IMR-90 (cell line): Measurements from ENCODE around the gene SHLD1. TPM values are rescaled to one million over a fixed set of nuclear protein-coding genes. Genes with fewer than 3 reads are reported as not detected.

Source experiments
- ATAC-seq: fragments of 200-7000 bp; cut with Tn5 transposase; 2 replicates; pipeline ENCODE4 v1.9.1; 2020; ENCODE audit warnings: low read depth, mild to moderate bottlenecking, moderate library complexity
- BruUV-seq: library from RNA; stranded (reverse); fragments of 400-500 nt; replicated peaks from 2 replicates; lab custom pipeline; 2021; lab: Mats Ljungman, UMichigan
- CTCF ChIA-PET: fragments of 300-600 bp; formaldehyde crosslinking; extraction: SDS; loops from one replicate; lab custom pipeline; 2021; ENCODE audit warnings: antibody characterized with exemption; lab: Yijun Ruan, JAX
- POLR2A ChIA-PET: fragments of 300-600 bp; sonication (Branson Sonifier 250); formaldehyde crosslinking; loops from one replicate; lab custom pipeline; 2022; ENCODE audit warnings: antibody characterized with exemption; ENCODE audit not compliant: unreplicated experiment; lab: Charles Lee
- DNase-seq: peaks from one replicate; pipeline ENCODE4 v3.0.0; 2013
- H2AFZ ChIP-seq: replicated peaks from 2 replicates; pipeline ENCODE3; 2013; ENCODE audit warnings: low read length, mild to moderate bottlenecking; ENCODE audit not compliant: poor library complexity
- H2AK5ac ChIP-seq: 2 replicates; pipeline ENCODE4 v1.6.1; 2013; ENCODE audit warnings: low read depth, low read length, inconsistent platforms
- H2AK9ac ChIP-seq: replicated peaks from 2 replicates; pipeline ENCODE3; 2013; ENCODE audit warnings: mild to moderate bottlenecking, low read depth, low read length, moderate library complexity; ENCODE audit not compliant: poor library complexity
- H2BK120ac ChIP-seq: 2 replicates; pipeline ENCODE4 v1.6.1; 2013; ENCODE audit warnings: low read depth, low read length, inconsistent platforms
- H2BK15ac ChIP-seq: 3 replicates; pipeline ENCODE4 v1.6.1; 2013; ENCODE audit warnings: low read depth, low read length, inconsistent platforms
- H2BK20ac ChIP-seq: 2 replicates; pipeline ENCODE4 v1.6.1; 2013; ENCODE audit warnings: low read depth, mild to moderate bottlenecking, inconsistent platforms, low read length, moderate library complexity
- H2BK5ac ChIP-seq: 2 replicates; pipeline ENCODE4 v1.6.1; 2013; ENCODE audit warnings: mild to moderate bottlenecking, low read depth, low read length, inconsistent platforms; ENCODE audit not compliant: poor library complexity, severe bottlenecking
- H3K14ac ChIP-seq: replicated peaks from 2 replicates; pipeline ENCODE4 v1.6.1; 2013; ENCODE audit warnings: low read depth, low read length, inconsistent platforms
- H3K18ac ChIP-seq: 2 replicates; pipeline ENCODE4 v1.6.1; 2013; ENCODE audit warnings: low read depth, low read length, control low read depth
- H3K23ac ChIP-seq: 2 replicates; pipeline ENCODE4 v1.6.1; 2013; ENCODE audit warnings: low read depth, low read length, inconsistent platforms
- H3K27ac ChIP-seq: 2 replicates; pipeline ENCODE4 v1.5.1; 2013; ENCODE audit warnings: mild to moderate bottlenecking, control low read depth, low read length; ENCODE audit not compliant: insufficient read depth
- H3K27me3 ChIP-seq: 2 replicates; pipeline ENCODE4 v1.6.1; 2013; ENCODE audit warnings: low read length; ENCODE audit not compliant: control insufficient read depth, insufficient read depth
- H3K36me3 ChIP-seq: 2 replicates; pipeline ENCODE4 v1.6.1; 2013; ENCODE audit warnings: low read length, mixed read lengths; ENCODE audit not compliant: control insufficient read depth, insufficient read depth
- H3K4ac ChIP-seq: 2 replicates; pipeline ENCODE4 v1.6.1; 2013; ENCODE audit warnings: low read depth, low read length, inconsistent platforms
- H3K4me1 ChIP-seq: 2 replicates; pipeline ENCODE4 v1.6.1; 2013; ENCODE audit warnings: low read length, mixed read lengths; ENCODE audit not compliant: control insufficient read depth, insufficient read depth
- H3K4me2 ChIP-seq: 2 replicates; pipeline ENCODE4 v1.6.1; 2013; ENCODE audit warnings: low read depth, mild to moderate bottlenecking, control low read depth, low read length, moderate library complexity
- H3K4me3 ChIP-seq: 2 replicates; pipeline ENCODE4 v1.5.1; 2013; ENCODE audit warnings: low read depth, mild to moderate bottlenecking, control low read depth, low read length, moderate library complexity; ENCODE audit not compliant: insufficient read depth
- H3K56ac ChIP-seq: 2 replicates; pipeline ENCODE4 v1.6.1; 2013; ENCODE audit warnings: low read length, inconsistent platforms; ENCODE audit not compliant: insufficient read depth; ENCODE audit errors: extremely low read depth
- H3K79me1 ChIP-seq, 2 experiments: 2 replicates each; pipeline ENCODE4 v1.6.1; 2013; ENCODE audit warnings: low read length in 2 of 2, inconsistent platforms in 1 of 2, low read depth in 1 of 2
- H3K9ac ChIP-seq: 2 replicates; pipeline ENCODE4 v1.6.1; 2013; ENCODE audit warnings: low read depth, low read length, control low read depth
- H3K9me1 ChIP-seq: 2 replicates; pipeline ENCODE4 v1.6.1; 2013; ENCODE audit warnings: low read length, inconsistent platforms; ENCODE audit not compliant: insufficient read depth
- H3K9me3 ChIP-seq: 2 replicates; pipeline ENCODE4 v1.6.1; 2013; ENCODE audit warnings: low read length; ENCODE audit not compliant: control insufficient read depth, insufficient read depth
- H4K20me1 ChIP-seq: 2 replicates; pipeline ENCODE4 v1.6.1; 2013; ENCODE audit warnings: low read length, inconsistent platforms; ENCODE audit not compliant: insufficient read depth
- H4K5ac ChIP-seq: 2 replicates; pipeline ENCODE4 v1.6.1; 2013; ENCODE audit warnings: mild to moderate bottlenecking, low read depth, low read length, control low read depth
- H4K8ac ChIP-seq, 2 experiments: 2 replicates each; pipeline ENCODE4 v1.6.1; 2013; ENCODE audit warnings: low read depth in 2 of 2, low read length in 2 of 2, control low read depth in 1 of 2, inconsistent platforms in 1 of 2
- H4K91ac ChIP-seq: 2 replicates; pipeline ENCODE4 v1.6.1; 2013; ENCODE audit warnings: low read depth, low read length, inconsistent platforms; ENCODE audit not compliant: insufficient read depth
- BHLHE40 ChIP-seq: fragments of 150-350 bp; IDR thresholded peaks from 2 replicates; pipeline ENCODE4 v1.6.1; 2016; ENCODE audit warnings: mild to moderate bottlenecking, low read depth, low read length
- CHD1 ChIP-seq: IDR thresholded peaks from 2 replicates; pipeline ENCODE4 v1.6.1; 2012; ENCODE audit warnings: low read depth, low read length, improper control_type of control experiment
- MAFK ChIP-seq: IDR thresholded peaks from 2 replicates; pipeline ENCODE4 v1.6.1; 2012; ENCODE audit warnings: low read depth, low read length, improper control_type of control experiment
- NFE2L2 ChIP-seq: fragments of 150-350 bp; IDR thresholded peaks from 2 replicates; pipeline ENCODE4 v1.6.1; 2016; ENCODE audit warnings: low read depth, mild to moderate bottlenecking, low read length
- RAD21 ChIP-seq: IDR thresholded peaks from 2 replicates; pipeline ENCODE4 v1.6.1; 2012; ENCODE audit warnings: low read length, improper control_type of control experiment
- SMC3 ChIP-seq: fragments of 150-350 bp; IDR thresholded peaks from 2 replicates; pipeline ENCODE4 v1.6.1; 2016; ENCODE audit warnings: low read depth, mild to moderate bottlenecking, antibody characterized with exemption, low read length, moderate library complexity
- WGBS, 2 experiments: methylation state at CpG; one replicate each; pipeline versions ENCODE4 v1.1.5 to v1.1.7; 2013; ENCODE audit warnings: missing lambda C conversion rate in 2 of 2; ENCODE audit not compliant: insufficient read length in 1 of 2; ENCODE audit errors: extremely low coverage in 2 of 2; 5-methylcytosine and 5-hydroxymethylcytosine counted together
- dilution Hi-C: fragments of 300-500 bp; cut with HindIII; formaldehyde crosslinking; loops from one replicate; pipeline ENCODE4 v1.14.3; 2018; ENCODE audit warnings: low sequenced_read_pairs; ENCODE audit not compliant: unreplicated experiment
- in situ Hi-C: fragments of 300-500 bp; cut with MboI; formaldehyde crosslinking; loops from 3 replicates; pipeline ENCODE4 v1.14.3; 2019; ENCODE audit warnings: low sequenced_read_pairs, inconsistent platforms, mixed read lengths
- intact Hi-C: fragments of 100-400 bp; cut with micrococcal nuclease; formaldehyde crosslinking; loops from 2 replicates; pipeline ENCODE4 v1.10.0; 2022
- polyA plus RNA-seq, 3 experiments: library from polyadenylated mRNA; depleted of rRNA; stranded (reverse); fragments of >200 nt; gene quantifications; 2 replicates each; pipeline ENCODE4 v1.2.3, GENCODE V29; 2012; ENCODE audit warnings: low replicate concordance in 1 of 3
- total RNA-seq: library from RNA; depleted of rRNA; stranded (reverse); fragments of >200 nt; gene quantifications from 2 replicates; pipeline ENCODE4 v1.2.3, GENCODE V29; 2012

Gene SHLD1
- total and polyA plus RNA-seq, 2 of the 4 experiments (the other 2 are of a cell fraction) = 2.6 to 3.0 TPM

DNA sequence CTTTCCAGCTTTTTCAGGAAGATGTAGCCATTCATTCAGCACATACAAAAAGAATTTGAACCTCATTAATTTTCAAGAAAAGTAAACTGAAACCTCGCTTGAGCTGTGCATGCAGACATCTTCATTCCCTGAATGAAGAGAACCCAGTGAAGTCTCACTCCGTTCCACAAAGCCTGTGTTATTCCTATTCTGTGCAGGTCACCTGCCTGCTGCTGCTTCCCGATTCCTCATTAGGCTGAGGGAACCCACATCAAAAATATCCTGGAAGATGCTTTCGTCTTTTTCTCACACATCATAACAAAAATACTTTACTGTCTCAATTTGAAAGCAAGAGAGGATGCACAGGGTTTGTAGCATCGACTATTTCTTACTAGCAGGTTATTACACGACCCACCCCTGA, 160.0 kb downstream of the SHLD1 start:
- no peaks in the 10 kb centered on the region for H3K9me3 ChIP-seq
- in situ Hi-C loops (no loop called here), dilution Hi-C loops (no loop called here), intact Hi-C loops (no loop called here)
- H2BK120ac ChIP-seq = no peak overlapping the region
- no peak overlapping the region for H2AK9ac ChIP-seq
- no peak overlapping the region for H2BK20ac ChIP-seq
- H3K9ac ChIP-seq = no peak overlapping the region
- no peak overlapping the region for H3K56ac ChIP-seq
- H4K8ac ChIP-seq = no peak overlapping the region
- no peak overlapping the region for H3K27ac ChIP-seq
- no peak overlapping the region for H4K5ac ChIP-seq
- H3K18ac ChIP-seq = no peak overlapping the region
- H2AFZ ChIP-seq = no peak overlapping the region
- no peak overlapping the region for H3K4me2 ChIP-seq
- WGBS, 2 experiments = 80% methylated on average over 1 of the region's 6 CpGs; no CpG with 5 or more reads in 1 of the 2 experiments
- H2AK5ac ChIP-seq = no peak overlapping the region
- TF ChIP-seq MAFK = no peak
- TF ChIP-seq CHD1 = no peak
- no peak for TF ChIP-seq RAD21
- TF ChIP-seq BHLHE40 = no peak
- TF ChIP-seq SMC3 = no peak
- TF ChIP-seq NFE2L2 = no peak
- H4K91ac ChIP-seq = no peak overlapping the region
- no peaks in the 10 kb centered on the region for H3K9me1 ChIP-seq
- H3K79me1 ChIP-seq = no peaks in the 10 kb centered on the region
- H3K23ac ChIP-seq = no peak overlapping the region
- ChIA-PET POLR2A (no interaction called here), CTCF (no interaction called here)
- ATAC-seq (no peak), DNase-seq (no peak)
- no peak overlapping the region for H3K4me3 ChIP-seq
- BruUV-seq = no TSS peak
- peaks cover 11% of the 10 kb centered on the region for H3K27me3 ChIP-seq
- H3K4me1 ChIP-seq = peaks cover 2% of the 10 kb centered on the region; the same call in 1 of the 2 replicates
- H3K14ac ChIP-seq = no peak overlapping the region
- no peak overlapping the region for H2BK15ac ChIP-seq
- no peak overlapping the region for H2BK5ac ChIP-seq
- H3K36me3 ChIP-seq = no peaks in the 10 kb centered on the region
- H4K20me1 ChIP-seq = peaks cover 4% of the 10 kb centered on the region; the same call in 1 of the 2 replicates
- no peak overlapping the region for H3K4ac ChIP-seq
